ENCODE measurements around the gene CDH26. TPM values are rescaled to one million over a fixed set of nuclear protein-coding genes. Genes with fewer than 3 reads are reported as not detected.

Gene CDH26
- total and polyA plus RNA-seq, 2 of the 13 experiments (the other 11 are each of a cell fraction or from before 2014, with no cell fraction given), result 0.40 to 1.1 TPM

DNA sequence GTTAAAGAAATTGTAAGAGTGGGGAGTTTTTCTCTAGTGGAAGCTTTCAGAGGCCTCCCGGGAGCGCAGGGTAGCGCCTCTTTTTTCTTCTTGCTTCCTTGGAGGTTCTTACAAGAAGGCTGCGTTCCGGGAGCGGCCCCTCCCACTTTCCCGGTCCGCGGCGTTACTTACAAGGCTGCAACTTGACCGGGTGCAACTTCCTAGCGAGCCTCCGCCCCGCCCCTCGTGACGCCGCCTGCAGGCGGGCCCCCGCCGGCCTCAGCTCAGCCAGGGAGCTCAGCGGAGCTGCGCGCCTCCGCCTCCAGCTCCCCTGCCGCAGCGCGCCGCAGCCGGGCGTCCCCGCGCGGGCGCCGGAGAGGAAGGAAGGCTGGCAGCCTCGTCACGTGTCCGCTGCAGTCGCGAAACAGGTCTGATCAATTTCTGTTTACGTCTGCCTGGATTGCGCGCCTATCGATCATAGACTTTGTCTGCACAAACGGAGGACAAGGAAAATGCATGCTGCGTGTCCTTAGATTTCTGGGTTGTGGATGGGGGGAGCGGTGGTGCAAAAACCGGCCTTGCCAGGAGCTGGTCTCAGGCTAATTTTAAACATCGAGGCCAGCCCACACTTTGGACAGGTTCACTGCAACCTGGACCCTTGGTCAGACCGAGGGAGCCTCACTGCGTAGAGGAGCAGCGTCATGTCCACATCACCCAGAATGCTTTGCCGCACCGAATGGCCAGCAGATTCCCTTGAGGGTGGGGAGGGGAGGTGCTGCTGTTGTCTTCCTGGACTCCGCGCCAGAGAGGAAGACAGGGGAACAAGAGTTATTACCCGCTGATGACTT lies 17.9 kb upstream of the CDH26 start, which contains the start of the genes FAM217B and PPP1R3D (continued):
- TF ChIP-seq ZNF552 (CRISPR knock-in tag; IDR thresholded peaks at IDR 0.05; ENCODE audit: borderline replicate concordance), result 0 out of 2 replicates have a peak, but pooled peaks have one; percentile 2
- 0 out of 2 replicates have a peak, but pooled peaks have one; percentile 33 for TF ChIP-seq ZNF468 (CRISPR knock-in tag; IDR thresholded peaks at IDR 0.05)
- TF ChIP-seq PPARG (CRISPR knock-in tag; conservative IDR thresholded peaks at IDR 0.05), result no peak
- TF ChIP-seq MXD4 (CRISPR knock-in tag; IDR thresholded peaks at IDR 0.05), result peak; percentile 84
- TF ChIP-seq HNF4G (IDR thresholded peaks at IDR 0.05; ENCODE audit: borderline replicate concordance, low read depth, low read length), result peak; percentile 19
- TF ChIP-seq HNF4G (CRISPR knock-in tag; IDR thresholded peaks at IDR 0.05; ENCODE audit: borderline replicate concordance, low read depth), result peak; percentile 57; the same call in 1 of the 2 replicates
- peak in 1 of 2 experiments; percentile 59; a peak in 2 of 4 replicates for TF ChIP-seq EP300 (IDR thresholded peaks at IDR 0.05; ENCODE audit: low read depth in 2 of 2, low read length in 2 of 2)
- no peak for TF ChIP-seq EP300 (CRISPR knock-in tag; IDR thresholded peaks at IDR 0.05; ENCODE audit: borderline replicate concordance)
- peak; percentile 81; the same call in 1 of the 2 replicates for TF ChIP-seq ZSCAN29 (CRISPR knock-in tag; conservative IDR thresholded peaks at IDR 0.05)
- TF ChIP-seq, protein P1, sequence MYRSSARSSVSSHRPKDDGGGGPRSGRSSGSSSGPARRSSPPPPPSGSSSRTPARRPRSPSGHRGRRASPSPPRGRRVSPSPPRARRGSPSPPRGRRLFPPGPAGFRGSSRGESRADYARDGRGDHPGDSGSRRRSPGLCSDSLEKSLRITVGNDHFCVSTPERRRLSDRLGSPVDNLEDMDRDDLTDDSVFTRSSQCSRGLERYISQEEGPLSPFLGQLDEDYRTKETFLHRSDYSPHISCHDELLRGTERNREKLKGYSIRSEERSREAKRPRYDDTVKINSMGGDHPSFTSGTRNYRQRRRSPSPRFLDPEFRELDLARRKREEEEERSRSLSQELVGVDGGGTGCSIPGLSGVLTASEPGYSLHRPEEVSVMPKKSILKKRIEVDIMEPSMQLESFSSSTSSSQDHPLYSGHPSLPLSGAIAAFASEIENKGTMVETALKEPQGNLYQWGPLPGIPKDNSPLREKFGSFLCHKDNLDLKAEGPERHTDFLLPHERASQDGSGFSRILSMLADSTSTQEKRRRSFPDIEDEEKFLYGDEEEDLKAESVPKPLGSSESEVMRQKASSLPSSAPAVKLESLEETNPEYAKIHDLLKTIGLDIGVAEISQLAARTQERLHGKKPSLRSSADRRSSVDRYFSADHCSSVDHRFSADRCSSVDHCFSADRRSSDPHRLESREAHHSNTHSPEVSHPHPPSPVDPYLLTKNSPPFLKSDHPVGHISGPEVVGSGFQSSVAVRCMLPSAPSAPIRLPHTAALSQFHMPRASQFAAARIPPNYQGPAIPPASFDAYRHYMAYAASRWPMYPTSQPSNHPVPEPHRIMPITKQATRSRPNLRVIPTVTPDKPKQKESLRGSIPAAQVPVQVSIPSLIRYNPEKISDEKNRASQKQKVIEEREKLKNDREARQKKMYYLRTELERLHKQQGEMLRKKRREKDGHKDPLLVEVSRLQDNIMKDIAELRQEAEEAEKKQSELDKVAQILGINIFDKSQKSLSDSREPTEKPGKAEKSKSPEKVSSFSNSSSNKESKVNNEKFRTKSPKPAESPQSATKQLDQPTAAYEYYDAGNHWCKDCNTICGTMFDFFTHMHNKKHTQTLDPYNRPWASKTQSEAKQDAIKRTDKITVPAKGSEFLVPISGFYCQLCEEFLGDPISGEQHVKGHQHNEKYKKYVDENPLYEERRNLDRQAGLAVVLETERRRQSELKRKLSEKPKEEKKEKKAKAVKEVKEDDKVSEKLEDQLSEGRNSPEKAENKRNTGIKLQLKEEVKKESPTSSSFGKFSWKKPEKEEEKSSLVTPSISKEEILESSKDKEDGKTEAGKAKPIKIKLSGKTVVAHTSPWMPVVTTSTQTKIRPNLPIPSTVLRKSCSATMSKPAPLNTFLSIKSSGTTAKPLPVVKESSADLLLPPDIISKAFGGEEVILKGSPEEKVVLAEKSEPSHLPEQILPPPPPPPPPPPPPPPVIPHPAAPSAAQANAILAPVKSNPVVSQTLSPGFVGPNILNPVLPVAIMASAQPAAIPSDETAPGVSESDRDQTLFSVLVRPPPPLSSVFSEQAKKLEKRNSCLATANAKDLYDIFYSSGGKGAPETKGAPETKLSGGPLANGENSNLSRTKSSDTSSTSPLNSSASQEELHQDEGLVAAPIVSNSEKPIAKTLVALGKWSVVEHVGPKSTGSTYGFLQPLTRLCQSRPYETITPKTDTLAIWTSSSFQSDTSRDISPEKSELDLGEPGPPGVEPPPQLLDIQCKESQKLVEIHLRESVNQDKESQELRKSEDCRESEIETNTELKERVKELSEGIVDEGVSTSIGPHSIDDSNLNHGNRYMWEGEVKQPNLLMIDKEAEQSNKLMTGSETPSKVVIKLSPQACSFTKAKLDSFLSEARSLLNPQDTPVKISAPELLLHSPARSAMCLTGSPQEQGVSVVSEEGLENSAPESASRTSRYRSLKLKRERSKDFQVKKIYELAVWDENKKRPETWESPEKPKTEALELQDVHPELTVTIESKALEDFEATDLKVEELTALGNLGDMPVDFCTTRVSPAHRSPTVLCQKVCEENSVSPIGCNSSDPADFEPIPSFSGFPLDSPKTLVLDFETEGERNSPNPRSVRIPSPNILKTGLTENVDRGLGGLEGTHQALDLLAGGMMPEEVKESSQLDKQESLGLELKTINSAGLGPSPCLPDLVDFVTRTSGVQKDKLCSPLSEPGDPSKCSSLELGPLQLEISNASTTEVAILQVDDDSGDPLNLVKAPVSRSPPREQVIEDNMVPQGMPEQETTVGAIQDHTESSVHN (CRISPR knock-in tag; IDR thresholded peaks at IDR 0.05), result peak; percentile 98
- TF ChIP-seq, protein P2, sequence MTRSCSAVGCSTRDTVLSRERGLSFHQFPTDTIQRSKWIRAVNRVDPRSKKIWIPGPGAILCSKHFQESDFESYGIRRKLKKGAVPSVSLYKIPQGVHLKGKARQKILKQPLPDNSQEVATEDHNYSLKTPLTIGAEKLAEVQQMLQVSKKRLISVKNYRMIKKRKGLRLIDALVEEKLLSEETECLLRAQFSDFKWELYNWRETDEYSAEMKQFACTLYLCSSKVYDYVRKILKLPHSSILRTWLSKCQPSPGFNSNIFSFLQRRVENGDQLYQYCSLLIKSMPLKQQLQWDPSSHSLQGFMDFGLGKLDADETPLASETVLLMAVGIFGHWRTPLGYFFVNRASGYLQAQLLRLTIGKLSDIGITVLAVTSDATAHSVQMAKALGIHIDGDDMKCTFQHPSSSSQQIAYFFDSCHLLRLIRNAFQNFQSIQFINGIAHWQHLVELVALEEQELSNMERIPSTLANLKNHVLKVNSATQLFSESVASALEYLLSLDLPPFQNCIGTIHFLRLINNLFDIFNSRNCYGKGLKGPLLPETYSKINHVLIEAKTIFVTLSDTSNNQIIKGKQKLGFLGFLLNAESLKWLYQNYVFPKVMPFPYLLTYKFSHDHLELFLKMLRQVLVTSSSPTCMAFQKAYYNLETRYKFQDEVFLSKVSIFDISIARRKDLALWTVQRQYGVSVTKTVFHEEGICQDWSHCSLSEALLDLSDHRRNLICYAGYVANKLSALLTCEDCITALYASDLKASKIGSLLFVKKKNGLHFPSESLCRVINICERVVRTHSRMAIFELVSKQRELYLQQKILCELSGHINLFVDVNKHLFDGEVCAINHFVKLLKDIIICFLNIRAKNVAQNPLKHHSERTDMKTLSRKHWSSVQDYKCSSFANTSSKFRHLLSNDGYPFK (CRISPR knock-in tag; IDR thresholded peaks at IDR 0.05; ENCODE audit: borderline replicate concordance), result peak; percentile 83
- TF ChIP-seq, protein P3, sequence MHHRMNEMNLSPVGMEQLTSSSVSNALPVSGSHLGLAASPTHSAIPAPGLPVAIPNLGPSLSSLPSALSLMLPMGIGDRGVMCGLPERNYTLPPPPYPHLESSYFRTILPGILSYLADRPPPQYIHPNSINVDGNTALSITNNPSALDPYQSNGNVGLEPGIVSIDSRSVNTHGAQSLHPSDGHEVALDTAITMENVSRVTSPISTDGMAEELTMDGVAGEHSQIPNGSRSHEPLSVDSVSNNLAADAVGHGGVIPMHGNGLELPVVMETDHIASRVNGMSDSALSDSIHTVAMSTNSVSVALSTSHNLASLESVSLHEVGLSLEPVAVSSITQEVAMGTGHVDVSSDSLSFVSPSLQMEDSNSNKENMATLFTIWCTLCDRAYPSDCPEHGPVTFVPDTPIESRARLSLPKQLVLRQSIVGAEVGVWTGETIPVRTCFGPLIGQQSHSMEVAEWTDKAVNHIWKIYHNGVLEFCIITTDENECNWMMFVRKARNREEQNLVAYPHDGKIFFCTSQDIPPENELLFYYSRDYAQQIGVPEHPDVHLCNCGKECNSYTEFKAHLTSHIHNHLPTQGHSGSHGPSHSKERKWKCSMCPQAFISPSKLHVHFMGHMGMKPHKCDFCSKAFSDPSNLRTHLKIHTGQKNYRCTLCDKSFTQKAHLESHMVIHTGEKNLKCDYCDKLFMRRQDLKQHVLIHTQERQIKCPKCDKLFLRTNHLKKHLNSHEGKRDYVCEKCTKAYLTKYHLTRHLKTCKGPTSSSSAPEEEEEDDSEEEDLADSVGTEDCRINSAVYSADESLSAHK (CRISPR knock-in tag; IDR thresholded peaks at IDR 0.05; ENCODE audit: borderline replicate concordance), result no peak
- no peak for TF ChIP-seq NONO (IDR thresholded peaks at IDR 0.05)
- peak; percentile 86 for TF ChIP-seq NONO (CRISPR knock-in tag; conservative IDR thresholded peaks at IDR 0.05)
- TF ChIP-seq CBFB (CRISPR knock-in tag; IDR thresholded peaks at IDR 0.05), result peak; percentile 18; the same call in 1 of the 2 replicates

Data from HepG2 (cell line).